HEK293 (cell line): ENCODE measurements around the gene FBXL7.

ENCODE experiments used
- ZBTB8A ChIP-seq: fragments of 450-650 bp; formaldehyde crosslinking; IDR thresholded peaks from 2 replicates; pipeline ENCODE4 v1.5.1; 2016; ENCODE audit warnings: missing biosample characterization, missing genetic modification characterization
- ZNF324 ChIP-seq: fragments of 450-650 bp; formaldehyde crosslinking; IDR thresholded peaks from 2 replicates; pipeline ENCODE4 v1.5.1; 2016; ENCODE audit warnings: missing biosample characterization, missing genetic modification characterization
- ZNF394 ChIP-seq: fragments of 450-650 bp; formaldehyde crosslinking; IDR thresholded peaks from 2 replicates; pipeline ENCODE4 v1.5.1; 2016; ENCODE audit warnings: missing biosample characterization, missing genetic modification characterization, mild to moderate bottlenecking, moderate library complexity, borderline replicate concordance
- ZNF398 ChIP-seq: fragments of 450-650 bp; formaldehyde crosslinking; IDR thresholded peaks from 2 replicates; pipeline ENCODE4 v1.5.1; 2017; ENCODE audit warnings: missing biosample characterization, missing genetic modification characterization
- ZNF776 ChIP-seq: fragments of 450-650 bp; formaldehyde crosslinking; IDR thresholded peaks from 2 replicates; pipeline ENCODE4 v1.5.0; 2017; ENCODE audit warnings: missing biosample characterization, missing genetic modification characterization, borderline replicate concordance
- ZNF777 ChIP-seq: fragments of 450-650 bp; formaldehyde crosslinking; IDR thresholded peaks from 2 replicates; pipeline ENCODE4 v1.5.1; 2017; ENCODE audit warnings: missing biosample characterization, missing genetic modification characterization, borderline replicate concordance
- TF ChIP-seq, protein P1 (sequence below): fragments of 450-650 bp; formaldehyde crosslinking; IDR thresholded peaks from 2 replicates; pipeline ENCODE4 v1.5.1; 2016; ENCODE audit warnings: missing biosample characterization, missing genetic modification characterization
- TF ChIP-seq, protein P2 (sequence below): fragments of 450-650 bp; formaldehyde crosslinking; IDR thresholded peaks from 2 replicates; pipeline ENCODE4 v1.5.1; 2016; ENCODE audit warnings: missing biosample characterization, missing genetic modification characterization

DNA sequence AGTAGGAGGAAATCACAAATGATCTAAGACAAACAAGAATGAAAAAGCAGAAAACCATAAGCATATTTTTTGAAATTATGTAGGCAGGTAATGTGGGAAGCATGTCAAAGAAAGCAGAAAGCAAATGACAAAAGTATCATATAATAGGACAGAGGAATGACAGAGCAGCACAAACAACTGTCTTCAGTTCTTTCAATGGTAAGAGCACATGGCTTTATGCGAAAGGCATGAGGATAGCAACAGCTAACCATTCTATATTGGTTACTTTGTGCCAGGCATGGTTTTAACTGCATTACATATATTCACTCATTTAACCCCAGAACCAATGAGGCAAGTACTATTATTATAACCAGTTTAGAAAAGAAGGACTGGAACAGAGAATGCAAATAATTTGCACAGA lies 137.4 kb downstream of the FBXL7 start:
- TF ChIP-seq, protein P1, sequence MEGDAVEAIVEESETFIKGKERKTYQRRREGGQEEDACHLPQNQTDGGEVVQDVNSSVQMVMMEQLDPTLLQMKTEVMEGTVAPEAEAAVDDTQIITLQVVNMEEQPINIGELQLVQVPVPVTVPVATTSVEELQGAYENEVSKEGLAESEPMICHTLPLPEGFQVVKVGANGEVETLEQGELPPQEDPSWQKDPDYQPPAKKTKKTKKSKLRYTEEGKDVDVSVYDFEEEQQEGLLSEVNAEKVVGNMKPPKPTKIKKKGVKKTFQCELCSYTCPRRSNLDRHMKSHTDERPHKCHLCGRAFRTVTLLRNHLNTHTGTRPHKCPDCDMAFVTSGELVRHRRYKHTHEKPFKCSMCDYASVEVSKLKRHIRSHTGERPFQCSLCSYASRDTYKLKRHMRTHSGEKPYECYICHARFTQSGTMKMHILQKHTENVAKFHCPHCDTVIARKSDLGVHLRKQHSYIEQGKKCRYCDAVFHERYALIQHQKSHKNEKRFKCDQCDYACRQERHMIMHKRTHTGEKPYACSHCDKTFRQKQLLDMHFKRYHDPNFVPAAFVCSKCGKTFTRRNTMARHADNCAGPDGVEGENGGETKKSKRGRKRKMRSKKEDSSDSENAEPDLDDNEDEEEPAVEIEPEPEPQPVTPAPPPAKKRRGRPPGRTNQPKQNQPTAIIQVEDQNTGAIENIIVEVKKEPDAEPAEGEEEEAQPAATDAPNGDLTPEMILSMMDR (tag by site-specific recombination): no peak
- no peak for TF ChIP-seq ZNF394 (tag by site-specific recombination)
- TF ChIP-seq ZNF324 (tag by site-specific recombination): no peak
- TF ChIP-seq ZBTB8A (tag by site-specific recombination): no peak
- TF ChIP-seq, protein P2, sequence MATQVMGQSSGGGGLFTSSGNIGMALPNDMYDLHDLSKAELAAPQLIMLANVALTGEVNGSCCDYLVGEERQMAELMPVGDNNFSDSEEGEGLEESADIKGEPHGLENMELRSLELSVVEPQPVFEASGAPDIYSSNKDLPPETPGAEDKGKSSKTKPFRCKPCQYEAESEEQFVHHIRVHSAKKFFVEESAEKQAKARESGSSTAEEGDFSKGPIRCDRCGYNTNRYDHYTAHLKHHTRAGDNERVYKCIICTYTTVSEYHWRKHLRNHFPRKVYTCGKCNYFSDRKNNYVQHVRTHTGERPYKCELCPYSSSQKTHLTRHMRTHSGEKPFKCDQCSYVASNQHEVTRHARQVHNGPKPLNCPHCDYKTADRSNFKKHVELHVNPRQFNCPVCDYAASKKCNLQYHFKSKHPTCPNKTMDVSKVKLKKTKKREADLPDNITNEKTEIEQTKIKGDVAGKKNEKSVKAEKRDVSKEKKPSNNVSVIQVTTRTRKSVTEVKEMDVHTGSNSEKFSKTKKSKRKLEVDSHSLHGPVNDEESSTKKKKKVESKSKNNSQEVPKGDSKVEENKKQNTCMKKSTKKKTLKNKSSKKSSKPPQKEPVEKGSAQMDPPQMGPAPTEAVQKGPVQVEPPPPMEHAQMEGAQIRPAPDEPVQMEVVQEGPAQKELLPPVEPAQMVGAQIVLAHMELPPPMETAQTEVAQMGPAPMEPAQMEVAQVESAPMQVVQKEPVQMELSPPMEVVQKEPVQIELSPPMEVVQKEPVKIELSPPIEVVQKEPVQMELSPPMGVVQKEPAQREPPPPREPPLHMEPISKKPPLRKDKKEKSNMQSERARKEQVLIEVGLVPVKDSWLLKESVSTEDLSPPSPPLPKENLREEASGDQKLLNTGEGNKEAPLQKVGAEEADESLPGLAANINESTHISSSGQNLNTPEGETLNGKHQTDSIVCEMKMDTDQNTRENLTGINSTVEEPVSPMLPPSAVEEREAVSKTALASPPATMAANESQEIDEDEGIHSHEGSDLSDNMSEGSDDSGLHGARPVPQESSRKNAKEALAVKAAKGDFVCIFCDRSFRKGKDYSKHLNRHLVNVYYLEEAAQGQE: no peak
- TF ChIP-seq ZNF777: no peak
- no peak for TF ChIP-seq ZNF398 (tag by site-specific recombination)
- TF ChIP-seq ZNF776 (tag by site-specific recombination): no peak
